GM23338 (cell line): ENCODE measurements around the gene CNOT6. TPM values are rescaled to one million over a fixed set of nuclear protein-coding genes. Genes with fewer than 3 reads are reported as not detected.

ENCODE experiments used
- ATAC-seq: fragments of 200-7000 bp; cut with Tn5 transposase; 3 replicates; pipeline ENCODE4 v1.9.1; 2020
- DNase-seq: peaks from one replicate; pipeline ENCODE4 v3.0.0-alpha.2; 2015; ENCODE audit warnings: low spot score
- H2AFZ ChIP-seq: fragments of 200-600 bp; sonication (generic); 2 replicates; pipeline ENCODE4 v1.8.0; 2016; ENCODE audit warnings: antibody characterized with exemption, mild to moderate bottlenecking, moderate library complexity
- H3F3A ChIP-seq: fragments of 200-600 bp; sonication (generic); replicated peaks from 2 replicates; pipeline ENCODE4 v1.8.0; 2017; ENCODE audit warnings: antibody characterized with exemption, mixed run types, low read depth
- H3K27ac ChIP-seq: fragments of 200-600 bp; sonication (generic); 2 replicates; pipeline ENCODE4 v1.6.1; 2016; ENCODE audit warnings: low read depth
- H3K27me3 ChIP-seq: fragments of 200-600 bp; sonication (generic); 2 replicates; pipeline ENCODE4 v1.8.0; 2016; ENCODE audit warnings: mild to moderate bottlenecking, mixed run types, moderate library complexity; ENCODE audit not compliant: insufficient read depth
- H3K36me3 ChIP-seq: fragments of 200-600 bp; sonication (generic); 2 replicates; pipeline ENCODE4 v1.8.0; 2016; ENCODE audit warnings: mild to moderate bottlenecking; ENCODE audit not compliant: insufficient read depth
- H3K4me1 ChIP-seq: fragments of 200-600 bp; sonication (generic); 2 replicates; pipeline ENCODE4 v1.8.0; 2016; ENCODE audit warnings: mild to moderate bottlenecking, moderate library complexity; ENCODE audit not compliant: insufficient read depth
- H3K4me2 ChIP-seq: fragments of 200-600 bp; sonication (generic); 2 replicates; pipeline ENCODE4 v1.7.1; 2017; ENCODE audit warnings: mixed run types
- H3K4me3 ChIP-seq: fragments of 200-600 bp; sonication (generic); 2 replicates; pipeline ENCODE4 v1.6.1; 2016; ENCODE audit warnings: mixed run types
- H3K79me2 ChIP-seq: fragments of 200-600 bp; sonication (generic); replicated peaks from 2 replicates; pipeline ENCODE4 v1.8.0; 2017; ENCODE audit warnings: mild to moderate bottlenecking; ENCODE audit not compliant: insufficient read depth
- H3K9me2 ChIP-seq: fragments of 200-600 bp; sonication (generic); 2 replicates; pipeline ENCODE4 v1.8.0; 2017; ENCODE audit not compliant: insufficient read depth
- H4K20me1 ChIP-seq: fragments of 200-600 bp; sonication (generic); replicated peaks from 2 replicates; pipeline ENCODE4 v1.8.0; 2017; ENCODE audit warnings: mild to moderate bottlenecking; ENCODE audit not compliant: insufficient read depth
- H3K27ac Mint-ChIP-seq: 2 replicates; pipeline ENCODE4 v1.8.0; 2020; ENCODE audit warnings: inconsistent platforms, mild to moderate bottlenecking, moderate library complexity, mixed read lengths
- H3K27me3 Mint-ChIP-seq: 3 replicates; pipeline ENCODE4 v1.8.0; 2022; ENCODE audit warnings: low read depth, mild to moderate bottlenecking, moderate library complexity, mixed read lengths, inconsistent platforms; ENCODE audit not compliant: insufficient read depth, poor library complexity
- H3K36me3 Mint-ChIP-seq: 3 replicates; pipeline ENCODE4 v1.8.0; 2021; ENCODE audit warnings: low read depth, mild to moderate bottlenecking, inconsistent platforms, moderate library complexity, mixed read lengths
- H3K4me1 Mint-ChIP-seq: 3 replicates; pipeline ENCODE4 v1.8.0; 2020; ENCODE audit warnings: mild to moderate bottlenecking, inconsistent platforms, mixed read lengths
- H3K4me3 Mint-ChIP-seq: 3 replicates; pipeline ENCODE4 v1.8.0; 2021; ENCODE audit warnings: moderate library complexity, mild to moderate bottlenecking, inconsistent platforms, mixed read lengths
- H3K9me3 Mint-ChIP-seq: 3 replicates; pipeline ENCODE4 v1.8.0; 2020; ENCODE audit warnings: moderate library complexity, mild to moderate bottlenecking, inconsistent platforms, mixed read lengths
- CTCF ChIP-seq, 2 experiments: fragments of 200-600 bp in 1 of 2; sonication (generic) in 1 of 2; conservative IDR thresholded peaks; 2 replicates each; pipeline versions ENCODE4 v1.5.1 to v1.6.1; 2016 to 2017; ENCODE audit warnings: antibody characterized with exemption in 2 of 2, low read depth in 2 of 2, mild to moderate bottlenecking in 2 of 2, moderate library complexity in 1 of 2
- ETS1 ChIP-seq: IDR thresholded peaks from 2 replicates; pipeline ENCODE4 v1.6.1; 2016; ENCODE audit warnings: antibody characterized with exemption
- REST ChIP-seq: IDR thresholded peaks from one replicate; pipeline ENCODE4 v1.6.1; 2018; ENCODE audit warnings: antibody characterized with exemption; ENCODE audit not compliant: unreplicated experiment
- polyA plus RNA-seq: library from polyadenylated mRNA; unstranded; fragments of >200 nt; fragmentation: Nextera tagmentation; extraction: Ambion mirVana; gene quantifications from 2 replicates; pipeline ENCODE4 v1.2.1, GENCODE V29; 2016
- total RNA-seq: library from RNA; depleted of rRNA; stranded (reverse); fragments of >200 nt; shearing (Covaris generic); gene quantifications from 2 replicates; pipeline ENCODE4 v1.2.3, GENCODE V29; 2014

The CNOT6 gene
- total and polyA plus RNA-seq, 2 experiments from 2014 or later, result 14.6 to 38.7 TPM

- Mint-ChIP-seq H3K4me3 (no peak overlapping the region), H3K36me3 (no peaks in the 10 kb centered on the region; the same call in 2 of the 3 replicates)
- DNase-seq, result no peak
These were observed 105.9 kb downstream of the CNOT6 start for GRCh38 chr5:180599981-180600553.

GRCh38 chr5:180600554-180601041, 106.4 kb downstream of the CNOT6 start:
- Mint-ChIP-seq H3K27ac (no peak overlapping the region), H3K27me3 (peaks cover 15% of the 10 kb centered on the region), H3K4me1 (peaks cover 2% of the 10 kb centered on the region; the same call in 1 of the 3 replicates), H3K4me3 (no peak overlapping the region), H3K9me3 (no peaks in the 10 kb centered on the region), H3K36me3 (no peaks in the 10 kb centered on the region; the same call in 2 of the 3 replicates)
- DNase-seq (no peak), ATAC-seq (no peak)
- no peak overlapping the region for H3K27ac ChIP-seq
- H3K27me3 ChIP-seq, result no peaks in the 10 kb centered on the region
- H4K20me1 ChIP-seq, result no peaks in the 10 kb centered on the region
- H3K4me1 ChIP-seq, result no peaks in the 10 kb centered on the region
- H3K4me3 ChIP-seq, result no peak overlapping the region
- H2AFZ ChIP-seq, result no peak overlapping the region
- H3K36me3 ChIP-seq, result no peaks in the 10 kb centered on the region
- H3F3A ChIP-seq, result no peaks in the 10 kb centered on the region
- no peaks in the 10 kb centered on the region for H3K9me2 ChIP-seq
- H3K4me2 ChIP-seq, result no peak overlapping the region
- no peaks in the 10 kb centered on the region for H3K79me2 ChIP-seq
- TF ChIP-seq ETS1 (no peak), CTCF (conservative IDR thresholded peaks at IDR 0.05; ENCODE audit: low read depth in 2 of 2) (no peak)

More at GRCh38 chr5:180599981-180600553, 105.9 kb downstream of the CNOT6 start:
- no peak for TF ChIP-seq REST
- Histone ChIP-seq H3K79me2 (no peaks in the 10 kb centered on the region), H3K4me1 (no peaks in the 10 kb centered on the region), H3K4me2 (no peak overlapping the region), H3K4me3 (no peak overlapping the region), H4K20me1 (no peaks in the 10 kb centered on the region), H3K9me2 (no peaks in the 10 kb centered on the region), H3K36me3 (no peaks in the 10 kb centered on the region), H2AFZ (no peak overlapping the region), H3K27ac (no peak overlapping the region), H3F3A (no peaks in the 10 kb centered on the region), H3K27me3 (no peaks in the 10 kb centered on the region)
- Mint-ChIP-seq H3K9me3 (no peaks in the 10 kb centered on the region), H3K27ac (no peak overlapping the region), H3K27me3 (peaks cover 14% of the 10 kb centered on the region), H3K4me1 (peaks cover 2% of the 10 kb centered on the region; the same call in 1 of the 3 replicates)
- no peak for ATAC-seq
